Measurements from ENCODE around the gene BRK1. TPM values are rescaled to one million over a fixed set of nuclear protein-coding genes. Genes with fewer than 3 reads are reported as not detected.
A peak's percentile ranks its signal among the peaks of the same experiment; 100 is the strongest.

The BRK1 gene
- total and polyA plus RNA-seq, 9 of the 15 experiments (the other 6 are each of a cell fraction or from before 2014, with no cell fraction given): 105 to 634 (median 250) TPM

DNA sequence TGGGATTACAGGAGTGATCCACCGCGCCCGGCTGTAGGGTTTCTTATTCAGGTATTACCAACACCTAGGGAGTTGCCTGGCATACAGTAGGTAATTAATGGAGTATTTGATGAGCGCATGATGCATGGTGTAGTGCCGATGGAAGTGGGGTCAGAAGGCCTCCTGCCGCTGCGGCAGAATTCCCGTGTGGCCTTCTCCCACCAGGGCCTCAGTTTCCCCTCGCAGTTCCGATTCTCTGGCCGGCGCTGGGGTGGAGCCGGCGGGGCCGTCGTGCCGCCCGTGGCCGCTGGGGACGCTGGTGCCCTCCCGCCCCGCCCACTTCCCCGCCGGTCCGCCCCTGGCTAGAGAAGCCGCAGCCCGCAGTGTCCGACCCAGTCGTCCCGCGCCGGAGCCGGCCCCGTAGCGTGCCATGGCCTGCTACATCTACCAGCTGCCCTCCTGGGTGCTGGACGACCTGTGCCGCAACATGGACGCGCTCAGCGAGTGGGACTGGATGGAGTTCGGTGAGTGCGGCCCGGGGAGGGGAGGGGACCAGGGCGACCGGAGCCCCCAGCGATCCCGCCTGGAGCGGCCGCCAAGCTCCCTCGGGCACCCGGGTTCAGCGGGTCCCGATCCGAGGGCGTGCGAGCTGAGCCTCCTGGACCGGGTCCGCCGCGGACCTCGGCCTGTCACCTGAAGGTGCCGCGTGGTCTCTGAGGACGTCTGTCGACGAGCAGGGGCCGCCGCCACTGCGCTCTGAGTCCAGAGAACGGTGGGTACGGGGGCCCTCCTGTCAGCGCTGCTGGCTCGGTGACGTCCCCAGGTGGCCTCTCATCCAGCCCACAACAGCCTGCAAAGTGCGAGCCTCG lies 49.3 kb downstream of the BRK1 start, which contains the start of gene IRAK2 (continued):
- TF ChIP-seq, protein P1, sequence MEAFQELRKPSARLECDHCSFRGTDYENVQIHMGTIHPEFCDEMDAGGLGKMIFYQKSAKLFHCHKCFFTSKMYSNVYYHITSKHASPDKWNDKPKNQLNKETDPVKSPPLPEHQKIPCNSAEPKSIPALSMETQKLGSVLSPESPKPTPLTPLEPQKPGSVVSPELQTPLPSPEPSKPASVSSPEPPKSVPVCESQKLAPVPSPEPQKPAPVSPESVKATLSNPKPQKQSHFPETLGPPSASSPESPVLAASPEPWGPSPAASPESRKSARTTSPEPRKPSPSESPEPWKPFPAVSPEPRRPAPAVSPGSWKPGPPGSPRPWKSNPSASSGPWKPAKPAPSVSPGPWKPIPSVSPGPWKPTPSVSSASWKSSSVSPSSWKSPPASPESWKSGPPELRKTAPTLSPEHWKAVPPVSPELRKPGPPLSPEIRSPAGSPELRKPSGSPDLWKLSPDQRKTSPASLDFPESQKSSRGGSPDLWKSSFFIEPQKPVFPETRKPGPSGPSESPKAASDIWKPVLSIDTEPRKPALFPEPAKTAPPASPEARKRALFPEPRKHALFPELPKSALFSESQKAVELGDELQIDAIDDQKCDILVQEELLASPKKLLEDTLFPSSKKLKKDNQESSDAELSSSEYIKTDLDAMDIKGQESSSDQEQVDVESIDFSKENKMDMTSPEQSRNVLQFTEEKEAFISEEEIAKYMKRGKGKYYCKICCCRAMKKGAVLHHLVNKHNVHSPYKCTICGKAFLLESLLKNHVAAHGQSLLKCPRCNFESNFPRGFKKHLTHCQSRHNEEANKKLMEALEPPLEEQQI (IDR thresholded peaks at IDR 0.05): no peak
- peak; percentile 62; the same call in 1 of the 2 replicates for TF ChIP-seq FOXP1 (CRISPR knock-in tag; IDR thresholded peaks at IDR 0.05)
- TF ChIP-seq ZNF699 (CRISPR knock-in tag; IDR thresholded peaks at IDR 0.05; ENCODE audit: insufficient replicate concordance): no peak
- no peak for TF ChIP-seq MAFG (tag; conservative IDR thresholded peaks at IDR 0.05)
- TF ChIP-seq SMAD4 (CRISPR knock-in tag; conservative IDR thresholded peaks at IDR 0.05): peak; percentile 68; the same call in 1 of the 2 replicates
- no peak for TF ChIP-seq ZNF175 (CRISPR knock-in tag; IDR thresholded peaks at IDR 0.05; ENCODE audit: low read depth)
- peak; percentile 65 for TF ChIP-seq RBM22 (IDR thresholded peaks at IDR 0.05; ENCODE audit: low read depth, low read length, poor library complexity, severe bottlenecking)
- TF ChIP-seq, protein P2, sequence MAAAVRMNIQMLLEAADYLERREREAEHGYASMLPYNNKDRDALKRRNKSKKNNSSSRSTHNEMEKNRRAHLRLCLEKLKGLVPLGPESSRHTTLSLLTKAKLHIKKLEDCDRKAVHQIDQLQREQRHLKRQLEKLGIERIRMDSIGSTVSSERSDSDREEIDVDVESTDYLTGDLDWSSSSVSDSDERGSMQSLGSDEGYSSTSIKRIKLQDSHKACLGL (CRISPR knock-in tag; IDR thresholded peaks at IDR 0.05; ENCODE audit: borderline replicate concordance, poor library complexity, severe bottlenecking): no peak
- TF ChIP-seq HNRNPL (IDR thresholded peaks at IDR 0.05; ENCODE audit: low read depth, low read length): 0 out of 2 replicates have a peak, but pooled peaks have one; percentile 37
- no peak for TF ChIP-seq ZNF507 (tag; conservative IDR thresholded peaks at IDR 0.05)
- TF ChIP-seq ZNF561 (CRISPR knock-in tag; conservative IDR thresholded peaks at IDR 0.05): no peak
- TF ChIP-seq BCOR (IDR thresholded peaks at IDR 0.05): peak; percentile 90
- TF ChIP-seq HDAC1 (IDR thresholded peaks at IDR 0.05): peak in 1 of 2 experiments; percentile 81; a peak in 2 of 4 replicates
- peak; percentile 90; the same call in 1 of the 2 replicates for TF ChIP-seq KAT7 (CRISPR knock-in tag; IDR thresholded peaks at IDR 0.05; ENCODE audit: borderline replicate concordance)
- no peak for TF ChIP-seq FOXK1 (CRISPR knock-in tag; IDR thresholded peaks at IDR 0.05; ENCODE audit: borderline replicate concordance)
- TF ChIP-seq TBP (optimal IDR thresholded peaks at IDR 0.05; ENCODE audit: low read depth, low read length): no peak
- TF ChIP-seq CBX3 (IDR thresholded peaks at IDR 0.05; ENCODE audit: borderline replicate concordance in 1 of 2, low read length in 2 of 2): 0 out of 3 replicates have a peak, but pooled peaks of 1 of the 2 experiments have one; percentile 48
- no peak for TF ChIP-seq ZNF224 (CRISPR knock-in tag; IDR thresholded peaks at IDR 0.05)
- TF ChIP-seq CREM (IDR thresholded peaks at IDR 0.05; ENCODE audit: low read depth): peak; percentile 27; the same call in 1 of the 2 replicates
- TF ChIP-seq, protein P3, sequence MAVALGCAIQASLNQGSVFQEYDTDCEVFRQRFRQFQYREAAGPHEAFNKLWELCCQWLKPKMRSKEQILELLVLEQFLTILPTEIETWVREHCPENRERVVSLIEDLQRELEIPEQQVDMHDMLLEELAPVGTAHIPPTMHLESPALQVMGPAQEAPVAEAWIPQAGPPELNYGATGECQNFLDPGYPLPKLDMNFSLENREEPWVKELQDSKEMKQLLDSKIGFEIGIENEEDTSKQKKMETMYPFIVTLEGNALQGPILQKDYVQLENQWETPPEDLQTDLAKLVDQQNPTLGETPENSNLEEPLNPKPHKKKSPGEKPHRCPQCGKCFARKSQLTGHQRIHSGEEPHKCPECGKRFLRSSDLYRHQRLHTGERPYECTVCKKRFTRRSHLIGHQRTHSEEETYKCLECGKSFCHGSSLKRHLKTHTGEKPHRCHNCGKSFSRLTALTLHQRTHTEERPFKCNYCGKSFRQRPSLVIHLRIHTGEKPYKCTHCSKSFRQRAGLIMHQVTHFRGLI (CRISPR knock-in tag; IDR thresholded peaks at IDR 0.05): no peak
- TF ChIP-seq, protein P4, sequence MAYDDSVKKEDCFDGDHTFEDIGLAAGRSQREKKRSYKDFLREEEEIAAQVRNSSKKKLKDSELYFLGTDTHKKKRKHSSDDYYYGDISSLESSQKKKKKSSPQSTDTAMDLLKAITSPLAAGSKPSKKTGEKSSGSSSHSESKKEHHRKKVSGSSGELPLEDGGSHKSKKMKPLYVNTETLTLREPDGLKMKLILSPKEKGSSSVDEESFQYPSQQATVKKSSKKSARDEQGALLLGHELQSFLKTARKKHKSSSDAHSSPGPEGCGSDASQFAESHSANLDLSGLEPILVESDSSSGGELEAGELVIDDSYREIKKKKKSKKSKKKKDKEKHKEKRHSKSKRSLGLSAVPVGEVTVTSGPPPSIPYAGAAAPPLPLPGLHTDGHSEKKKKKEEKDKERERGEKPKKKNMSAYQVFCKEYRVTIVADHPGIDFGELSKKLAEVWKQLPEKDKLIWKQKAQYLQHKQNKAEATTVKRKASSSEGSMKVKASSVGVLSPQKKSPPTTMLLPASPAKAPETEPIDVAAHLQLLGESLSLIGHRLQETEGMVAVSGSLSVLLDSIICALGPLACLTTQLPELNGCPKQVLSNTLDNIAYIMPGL (CRISPR knock-in tag; IDR thresholded peaks at IDR 0.05): peak; percentile 84
- no peak for TF ChIP-seq ZNF316 (IDR thresholded peaks at IDR 0.05)

All from K562 (cell line).